ENCODE results near the gene ZDHHC16.
"Not testable (repeated sequence)": the region's sequence is repeated elsewhere in the genome, so short reads cannot be mapped to it uniquely, and the experiment has no call there.

Gene ZDHHC16

GRCh38 chr10:97434557-97434956 is 11.4 kb upstream of the ZDHHC16 start:
- DNase-seq (ENCODE audit: low read depth) = no peak

GRCh38 chr10:97435211-97435610 is 10.8 kb upstream of the ZDHHC16 start:
- DNase-seq (ENCODE audit: low read depth) = no peak

GRCh38 chr10:97442277-97442676 is 3.7 kb upstream of the ZDHHC16 start:
- no peak for DNase-seq (ENCODE audit: low read depth)

GRCh38 chr10:97444212-97444611 is 1.8 kb upstream of the ZDHHC16 start:
- DNase-seq (ENCODE audit: low read depth) = no peak

DNA sequence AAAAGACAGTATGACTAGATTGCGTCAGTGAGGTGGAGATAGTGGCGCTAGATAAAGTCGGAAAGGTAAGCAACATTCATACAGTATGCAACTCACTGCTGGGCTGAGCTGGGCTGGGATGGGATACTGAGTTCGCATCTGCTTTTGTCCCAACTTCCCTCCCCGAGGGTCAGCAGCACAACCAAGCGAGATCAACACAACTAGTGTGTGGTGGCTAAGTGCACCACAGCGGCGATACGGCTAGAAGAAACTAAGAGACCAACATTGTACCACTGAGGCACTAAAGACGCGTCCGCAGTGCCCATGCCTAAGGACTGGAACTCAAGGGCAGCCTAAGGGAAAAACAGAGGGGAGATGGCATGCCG is 636 bp upstream of the ZDHHC16 start:
- DNase-seq (ENCODE audit: low read depth) = no peak

- DNase-seq (ENCODE audit: low read depth) = no peak
Observed at GRCh38 chr10:97450828-97451227, 4.9 kb downstream of the ZDHHC16 start.

GRCh38 chr10:97451605-97452004 is 5.6 kb downstream of the ZDHHC16 start:
- DNase-seq (ENCODE audit: low read depth) = no peak

DNA sequence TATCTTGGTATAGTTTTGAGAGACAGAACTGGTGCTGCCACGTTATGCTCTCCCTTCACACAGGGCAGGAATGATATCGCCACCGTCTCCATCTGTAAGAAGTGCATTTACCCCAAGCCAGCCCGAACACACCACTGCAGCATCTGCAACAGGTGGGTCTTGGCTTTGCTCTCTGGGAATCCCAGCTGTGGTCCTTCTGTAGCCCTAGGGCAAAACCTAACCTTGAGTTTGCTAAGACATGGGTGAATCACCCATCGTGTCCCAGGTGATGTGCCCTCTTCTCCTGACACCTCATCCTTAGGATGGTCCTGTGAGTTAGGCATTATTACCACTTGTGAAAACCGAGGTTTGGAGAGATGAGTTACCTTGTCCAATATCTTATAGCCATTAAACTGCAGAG is 6.4 kb downstream of the ZDHHC16 start:
- DNase-seq (ENCODE audit: low read depth) = no peak

DNA sequence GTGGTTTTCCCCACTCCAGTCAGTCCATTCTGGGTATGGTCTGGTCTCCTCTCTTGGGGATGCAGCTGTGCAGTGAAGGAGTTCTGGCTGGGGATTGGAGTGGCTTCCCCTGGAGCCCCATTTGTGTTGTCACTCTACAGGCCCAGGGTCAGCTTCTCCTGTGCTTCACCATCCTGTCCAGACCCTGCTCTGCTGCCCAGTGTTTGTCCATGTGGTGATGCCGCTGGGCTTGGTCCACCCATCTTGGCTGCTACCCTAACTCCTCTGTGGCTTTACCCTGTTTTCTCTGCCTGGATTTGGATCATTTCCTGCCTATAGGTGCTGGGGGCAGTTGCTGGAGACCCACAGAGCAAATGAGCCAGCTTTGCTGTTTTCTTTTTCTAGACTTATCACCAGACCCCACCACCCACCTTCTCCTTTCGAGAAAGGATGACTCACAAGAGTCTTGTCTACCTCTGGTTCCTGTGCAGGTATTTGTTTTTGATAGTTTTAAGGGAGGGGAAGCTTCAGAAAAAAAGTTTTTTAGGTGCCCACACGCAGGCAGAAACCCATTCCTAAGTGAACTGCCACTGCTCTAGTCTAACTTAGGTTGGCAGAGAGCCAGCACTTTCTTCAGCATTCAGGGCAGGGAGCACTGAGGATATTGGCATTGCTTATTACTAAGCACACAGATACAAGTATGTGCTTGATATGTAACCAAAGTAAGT is 8.5 kb downstream of the ZDHHC16 start:
- no peak for DNase-seq (ENCODE audit: low read depth)

GRCh38 chr10:97456034-97456685 is 10.2 kb downstream of the ZDHHC16 start:
- DNase-seq (ENCODE audit: low read depth) = no peak

- no peak for DNase-seq (ENCODE audit: low read depth)
Observed at GRCh38 chr10:97456686-97457065, 10.7 kb downstream of the ZDHHC16 start.

DNA sequence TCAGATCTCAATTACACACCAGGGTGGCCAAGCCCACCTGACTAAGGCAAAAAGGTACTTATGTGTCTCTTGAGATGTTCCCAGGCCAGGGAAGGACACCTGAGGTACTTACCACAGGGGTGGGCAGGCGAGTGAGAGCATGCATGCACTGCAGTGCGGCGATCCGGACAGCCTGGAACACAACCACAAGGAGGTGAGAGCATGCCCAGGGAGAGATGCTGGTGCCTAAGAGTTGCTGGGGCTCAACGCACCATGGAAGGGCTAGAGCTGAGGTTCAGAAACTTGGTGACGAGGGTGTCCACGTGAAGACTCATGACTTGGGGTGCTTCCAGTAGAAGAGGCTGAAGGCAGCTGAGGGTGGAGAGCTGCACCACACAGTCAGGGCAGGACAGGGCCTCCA is 13.1 kb downstream of the ZDHHC16 start:
- DNase-seq (ENCODE audit: low read depth) = no peak

DNA sequence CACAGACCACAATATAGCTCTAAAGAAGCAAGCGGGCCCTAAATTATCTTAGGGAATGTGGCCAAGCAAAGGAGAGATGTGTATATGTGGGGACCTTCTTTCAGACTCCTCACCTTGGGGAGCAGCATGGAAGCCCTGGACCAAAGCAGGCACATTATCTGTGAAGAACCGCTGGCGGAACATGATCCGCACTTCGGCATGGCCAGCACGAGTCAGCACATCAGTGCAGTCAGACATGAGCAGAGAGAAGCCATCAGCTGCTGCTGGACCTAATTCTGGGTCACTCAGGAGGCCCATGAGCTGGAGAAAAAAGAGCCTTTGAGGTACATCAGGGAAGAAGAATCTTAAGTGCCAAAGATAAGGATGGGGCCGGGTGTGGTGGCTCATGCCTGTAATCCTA is 14.0 kb downstream of the ZDHHC16 start:
- no peak for DNase-seq (ENCODE audit: low read depth)

DNA sequence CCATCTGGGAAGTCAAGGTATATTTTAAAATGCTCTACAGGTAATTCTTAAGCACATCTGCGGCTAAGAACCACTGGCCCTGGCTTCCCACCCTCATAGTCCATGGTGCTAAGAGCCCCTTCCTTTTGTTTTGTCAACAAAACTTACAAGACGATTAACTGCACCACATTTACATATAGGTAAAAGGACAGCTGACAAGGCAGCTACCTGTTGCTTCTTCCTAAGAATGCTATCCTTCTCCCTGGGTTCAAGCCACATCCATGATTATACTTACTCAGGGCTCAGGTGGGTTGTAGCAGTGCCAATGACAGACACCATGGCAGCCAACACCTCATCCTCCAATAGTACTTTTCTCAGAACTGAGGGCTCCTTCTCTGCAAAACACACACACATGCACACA is 16.3 kb downstream of the ZDHHC16 start:
- DNase-seq (ENCODE audit: low read depth) = no peak

DNA sequence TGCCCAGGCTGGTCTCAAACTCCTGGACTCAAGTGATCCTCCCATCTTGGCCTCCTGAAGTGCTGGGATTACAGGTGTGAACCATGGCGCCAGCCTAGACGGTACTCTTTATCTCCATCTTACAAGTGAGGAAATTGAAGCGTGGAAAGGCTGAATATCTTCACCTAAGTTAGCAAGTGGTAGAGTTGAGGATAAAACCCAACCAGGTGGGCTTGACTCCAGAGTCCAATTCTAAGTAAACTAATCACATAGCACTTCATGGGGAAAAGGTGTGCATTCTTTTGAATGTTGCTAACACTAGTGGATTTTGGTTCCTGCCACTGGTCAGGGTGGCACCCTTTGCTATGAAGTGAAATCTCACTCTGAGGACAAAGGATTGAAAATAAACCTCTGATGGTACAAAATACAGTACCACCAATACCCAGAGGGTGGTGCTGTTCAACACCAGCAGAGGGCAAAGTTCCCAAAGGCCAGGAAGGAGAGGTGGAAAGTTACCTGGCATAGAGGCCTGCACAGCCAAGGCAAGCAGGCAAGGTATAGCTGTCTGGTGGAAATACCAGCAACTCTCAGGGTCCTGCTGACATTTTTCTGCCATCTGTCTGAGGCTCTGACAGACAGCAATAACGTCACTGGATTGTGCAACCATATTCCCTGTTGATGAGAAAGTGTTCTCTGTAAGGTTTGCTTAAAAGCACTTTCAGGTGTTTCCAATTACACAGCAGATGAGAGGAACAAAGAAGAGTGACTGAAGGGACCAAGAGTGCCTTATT is 17.6 kb downstream of the ZDHHC16 start:
- DNase-seq (ENCODE audit: low read depth) = no peak

DNA sequence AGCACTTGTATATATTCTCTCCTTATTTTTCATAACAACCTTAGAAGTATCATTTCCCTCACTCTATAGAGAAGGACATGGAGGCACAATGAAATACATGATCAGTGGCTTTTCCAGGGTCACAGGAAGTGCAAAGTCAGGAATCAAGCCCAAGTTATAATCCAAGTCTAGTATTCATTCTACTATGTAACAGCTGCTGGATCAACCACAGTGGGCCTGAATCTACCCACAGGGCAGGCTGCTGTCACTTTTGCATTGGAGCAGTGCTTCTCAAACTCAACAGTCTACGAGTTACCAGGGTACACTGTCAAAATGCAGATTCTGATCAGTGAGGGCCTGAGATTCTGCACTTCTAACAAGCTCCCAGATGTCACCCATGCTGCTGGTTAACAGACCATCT is 18.3 kb downstream of the ZDHHC16 start:
- no peak for DNase-seq (ENCODE audit: low read depth)

DNA sequence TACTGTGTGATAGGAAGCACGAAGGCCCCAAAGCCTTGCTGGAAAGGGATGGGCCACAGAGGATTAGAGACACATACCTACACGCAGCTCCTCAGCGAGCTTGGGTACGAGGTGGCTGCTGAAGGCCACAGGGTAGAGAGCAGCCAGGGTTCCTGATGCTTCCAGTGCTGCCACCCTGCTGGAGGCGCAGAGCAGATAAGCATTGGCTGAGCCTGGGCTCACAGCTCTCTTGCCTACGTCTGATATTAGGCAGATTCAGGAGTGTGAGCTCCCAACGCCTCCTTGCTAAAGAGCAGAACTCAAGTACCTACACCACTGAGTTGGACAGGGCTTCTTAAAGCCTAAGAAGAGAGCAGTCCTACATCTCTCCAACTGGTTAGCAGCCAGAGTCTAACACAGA is 20.0 kb downstream of the ZDHHC16 start:
- DNase-seq (ENCODE audit: low read depth) = no peak

DNA sequence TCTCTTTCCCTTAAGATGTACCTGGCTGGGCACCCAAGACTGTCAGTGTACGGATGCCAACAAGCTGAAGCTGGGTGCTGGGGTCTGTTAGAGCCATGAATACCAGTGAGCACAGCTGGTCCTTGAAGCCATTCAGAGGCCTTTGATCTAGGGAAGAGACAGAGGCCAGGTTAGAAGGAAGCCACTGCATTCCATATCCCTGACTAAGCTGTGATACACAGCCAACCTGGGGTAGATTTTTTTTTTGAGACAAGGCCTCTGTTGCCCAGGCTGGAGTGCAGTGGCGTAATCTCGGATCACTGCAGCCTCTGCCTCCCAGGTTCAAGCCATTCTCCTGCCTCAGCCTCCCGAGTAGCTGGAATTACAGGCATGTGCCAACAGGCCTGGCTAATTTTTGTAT is 20.8 kb downstream of the ZDHHC16 start:
- DNase-seq (ENCODE audit: low read depth) = no peak

DNA sequence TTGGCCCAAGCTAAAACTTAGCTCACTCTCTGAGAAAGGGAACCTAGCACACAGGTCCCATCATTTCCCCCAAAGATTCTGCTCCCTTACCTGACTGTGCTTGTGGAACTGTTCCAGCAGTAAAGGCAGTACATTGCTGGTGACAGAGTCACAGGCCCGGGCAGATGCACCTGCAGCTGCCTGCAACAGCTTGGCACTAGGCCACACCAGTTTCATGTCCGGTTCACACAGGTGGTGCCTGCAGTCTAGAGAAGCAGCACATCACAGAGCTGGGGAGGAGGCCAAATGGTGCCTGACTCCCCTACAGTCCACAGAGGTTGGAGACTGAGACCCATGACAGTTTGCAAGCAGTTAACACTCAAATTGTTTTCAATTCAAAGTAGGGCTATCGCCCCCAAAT is 22.2 kb downstream of the ZDHHC16 start:
- no peak for DNase-seq (ENCODE audit: low read depth)

DNA sequence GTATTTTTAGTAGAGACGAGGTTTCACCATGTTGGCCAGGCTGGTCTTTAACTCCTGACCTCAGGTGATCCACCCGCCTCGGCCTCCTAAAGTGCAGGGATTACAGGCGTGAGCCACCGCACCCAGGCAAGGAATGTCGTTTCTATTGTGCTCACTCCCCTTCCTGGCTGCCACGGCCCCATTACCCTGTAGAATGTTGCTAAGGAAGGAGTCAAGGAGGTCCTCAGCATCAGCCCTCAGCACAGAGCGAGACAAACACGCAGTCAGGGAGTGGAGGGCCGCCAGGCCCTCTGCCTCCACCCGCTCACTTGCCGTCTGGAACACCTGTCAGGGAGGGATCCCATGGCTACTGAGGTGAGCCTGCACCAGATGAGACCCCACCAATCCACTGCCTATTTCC is 22.8 kb downstream of the ZDHHC16 start:
- not testable (repeated sequence) for DNase-seq (ENCODE audit: low read depth)

DNA sequence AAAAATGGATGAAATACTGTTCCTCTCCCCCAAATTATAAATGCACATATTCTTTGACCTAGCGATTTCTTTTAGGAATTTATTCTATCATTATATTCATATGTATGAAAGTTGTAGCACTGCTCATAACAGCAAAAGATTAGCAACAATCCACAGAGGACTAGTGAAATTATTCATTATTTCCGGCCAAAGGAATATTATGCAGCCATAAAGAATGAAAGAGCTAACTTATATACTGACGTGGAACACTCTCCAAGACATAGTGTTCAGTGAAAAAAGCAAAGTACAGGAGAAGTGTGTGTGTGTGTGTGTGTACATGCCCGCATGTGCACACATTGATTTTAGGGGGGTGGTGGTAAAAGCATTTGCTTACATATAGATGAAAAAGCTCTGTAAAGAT is 28.9 kb downstream of the ZDHHC16 start:
- no peak for DNase-seq (ENCODE audit: low read depth)

GRCh38 chr10:97475936-97476594 is 30.1 kb downstream of the ZDHHC16 start:
- DNase-seq (ENCODE audit: low read depth) = no peak

DNA sequence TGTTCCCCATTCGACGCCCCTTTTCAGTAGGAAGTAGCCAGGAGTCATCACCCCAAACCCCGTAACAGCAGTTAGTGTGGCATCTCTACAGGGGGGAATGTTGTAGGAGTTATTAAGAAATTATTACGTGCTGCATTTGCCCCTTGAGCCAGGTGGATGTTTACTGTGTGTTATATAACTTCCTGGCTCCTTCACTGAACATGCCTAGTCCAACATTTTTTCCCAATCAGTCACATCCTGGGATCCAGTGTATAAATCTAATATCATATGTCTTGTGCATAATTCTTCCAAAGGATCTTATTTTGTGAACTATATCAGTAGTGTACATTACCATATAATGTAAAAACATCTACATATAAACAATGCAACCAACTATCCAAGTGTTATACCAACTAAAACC is 33.4 kb downstream of the ZDHHC16 start:
- not testable (repeated sequence) for DNase-seq (ENCODE audit: low read depth)

All from stimulated activated CD8-positive, alpha-beta memory T cell treated with anti-CD3 and anti-CD28 coated beads, Interleukin-15, amount 100 ng/mL, for 1 hour (primary cell).